ENCODE data around the gene BYSL.

BYSL gene

DNA sequence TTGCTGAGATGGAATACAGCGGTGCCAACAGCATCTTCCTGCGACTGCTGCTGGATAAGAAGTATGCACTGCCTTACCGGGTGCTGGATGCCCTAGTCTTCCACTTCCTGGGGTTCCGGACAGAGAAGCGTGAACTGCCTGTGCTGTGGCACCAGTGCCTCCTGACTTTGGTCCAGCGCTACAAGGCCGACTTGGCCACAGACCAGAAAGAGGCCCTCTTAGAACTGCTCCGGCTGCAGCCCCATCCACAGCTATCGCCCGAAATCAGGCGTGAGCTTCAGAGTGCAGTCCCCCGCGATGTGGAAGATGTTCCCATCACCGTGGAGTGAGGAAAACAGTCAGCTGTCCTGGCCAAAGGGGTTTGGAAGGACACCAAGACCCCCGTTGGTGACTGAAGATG is 11.1 kb downstream of the BYSL start:
- no peak overlapping the region for H3K4me3 ChIP-seq (ENCODE audit: low read depth, low read length)
- TF ChIP-seq, protein P1, sequence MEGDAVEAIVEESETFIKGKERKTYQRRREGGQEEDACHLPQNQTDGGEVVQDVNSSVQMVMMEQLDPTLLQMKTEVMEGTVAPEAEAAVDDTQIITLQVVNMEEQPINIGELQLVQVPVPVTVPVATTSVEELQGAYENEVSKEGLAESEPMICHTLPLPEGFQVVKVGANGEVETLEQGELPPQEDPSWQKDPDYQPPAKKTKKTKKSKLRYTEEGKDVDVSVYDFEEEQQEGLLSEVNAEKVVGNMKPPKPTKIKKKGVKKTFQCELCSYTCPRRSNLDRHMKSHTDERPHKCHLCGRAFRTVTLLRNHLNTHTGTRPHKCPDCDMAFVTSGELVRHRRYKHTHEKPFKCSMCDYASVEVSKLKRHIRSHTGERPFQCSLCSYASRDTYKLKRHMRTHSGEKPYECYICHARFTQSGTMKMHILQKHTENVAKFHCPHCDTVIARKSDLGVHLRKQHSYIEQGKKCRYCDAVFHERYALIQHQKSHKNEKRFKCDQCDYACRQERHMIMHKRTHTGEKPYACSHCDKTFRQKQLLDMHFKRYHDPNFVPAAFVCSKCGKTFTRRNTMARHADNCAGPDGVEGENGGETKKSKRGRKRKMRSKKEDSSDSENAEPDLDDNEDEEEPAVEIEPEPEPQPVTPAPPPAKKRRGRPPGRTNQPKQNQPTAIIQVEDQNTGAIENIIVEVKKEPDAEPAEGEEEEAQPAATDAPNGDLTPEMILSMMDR (IDR thresholded peaks at IDR 0.05; ENCODE audit: low read depth, low read length), result no peak

DNA sequence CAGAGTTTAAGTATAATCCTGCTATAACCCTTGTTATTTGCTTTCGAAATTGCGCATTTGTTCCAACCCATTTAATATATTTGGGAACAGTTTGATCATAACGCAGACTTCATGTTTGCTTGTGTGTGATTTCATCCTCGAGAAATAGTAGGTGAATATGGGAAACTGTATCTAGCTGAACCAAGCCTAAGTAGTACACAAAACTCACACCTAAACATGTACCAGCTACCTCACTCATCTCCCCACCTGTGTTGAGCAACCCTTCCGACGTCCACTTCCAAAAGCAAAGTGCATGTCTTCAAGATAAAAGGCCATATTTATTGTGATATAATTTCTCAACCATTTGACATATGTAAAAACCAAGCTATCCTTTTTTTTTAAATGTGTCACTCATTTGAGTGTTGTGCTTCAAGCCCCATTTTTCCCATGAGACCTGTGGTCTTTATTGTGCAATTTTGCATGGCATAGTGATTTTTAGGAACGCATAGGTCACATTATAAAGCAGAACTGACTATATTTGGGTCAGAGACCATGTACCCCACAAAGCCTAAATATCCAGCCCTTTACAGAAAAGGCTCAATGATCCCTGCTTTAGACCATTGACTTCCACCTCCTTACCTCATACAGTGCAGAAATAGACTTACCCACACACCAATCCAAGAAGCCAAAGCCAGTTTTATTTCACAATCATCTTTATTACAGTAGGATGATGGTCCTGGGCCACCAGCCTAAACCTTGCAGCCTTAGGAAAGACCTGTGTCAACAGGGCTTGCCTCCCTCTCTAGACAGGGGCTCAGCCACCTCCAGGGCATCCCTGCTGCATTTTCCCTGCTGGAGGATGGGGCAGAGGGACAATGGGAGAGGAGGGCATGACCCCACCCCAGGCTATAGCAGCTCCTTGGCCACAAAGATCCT is 13.2 kb downstream of the BYSL start:
- H3K4me3 ChIP-seq (ENCODE audit: low read depth, low read length), result no peak overlapping the region

GRCh38 chr6:41935193-41935574 is 13.9 kb downstream of the BYSL start:
- H3K4me3 ChIP-seq (ENCODE audit: low read depth, low read length), result no peak overlapping the region
- TF ChIP-seq, protein P1 (IDR thresholded peaks at IDR 0.05; ENCODE audit: low read depth, low read length), result no peak

More for the DNA sequence above, 13.2 kb downstream of the BYSL start:
- TF ChIP-seq, protein P1 (IDR thresholded peaks at IDR 0.05; ENCODE audit: low read depth, low read length), result no peak

DNA sequence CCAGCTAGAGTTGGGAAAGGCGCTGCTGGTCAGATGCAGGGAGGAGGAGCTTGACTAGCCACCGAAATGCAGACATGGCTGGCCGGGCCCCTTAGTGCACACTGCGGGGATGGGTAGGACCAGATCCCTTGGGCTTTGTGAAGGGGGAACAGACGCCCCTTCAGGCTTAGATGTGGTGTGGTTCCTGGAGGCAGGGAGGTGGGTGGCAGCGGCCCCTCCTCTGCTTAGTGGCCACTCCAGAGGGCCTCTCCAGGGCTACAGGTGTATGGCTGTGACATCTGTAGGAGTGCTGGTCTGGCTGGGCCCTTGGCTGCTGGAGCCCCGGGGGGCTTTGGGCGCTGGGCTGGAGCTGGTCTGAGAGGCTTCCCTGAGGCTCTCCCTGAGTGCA is 14.4 kb downstream of the BYSL start:
- TF ChIP-seq, protein P1 (IDR thresholded peaks at IDR 0.05; ENCODE audit: low read depth, low read length), result no peak
- H3K4me3 ChIP-seq (ENCODE audit: low read depth, low read length), result no peak overlapping the region

- TF ChIP-seq, protein P1 (IDR thresholded peaks at IDR 0.05; ENCODE audit: low read depth, low read length), result peak; percentile 88
- H3K4me3 ChIP-seq (ENCODE audit: low read depth, low read length), result no peak overlapping the region
Observed at GRCh38 chr6:41936073-41936837, 15.0 kb downstream of the BYSL start.

DNA sequence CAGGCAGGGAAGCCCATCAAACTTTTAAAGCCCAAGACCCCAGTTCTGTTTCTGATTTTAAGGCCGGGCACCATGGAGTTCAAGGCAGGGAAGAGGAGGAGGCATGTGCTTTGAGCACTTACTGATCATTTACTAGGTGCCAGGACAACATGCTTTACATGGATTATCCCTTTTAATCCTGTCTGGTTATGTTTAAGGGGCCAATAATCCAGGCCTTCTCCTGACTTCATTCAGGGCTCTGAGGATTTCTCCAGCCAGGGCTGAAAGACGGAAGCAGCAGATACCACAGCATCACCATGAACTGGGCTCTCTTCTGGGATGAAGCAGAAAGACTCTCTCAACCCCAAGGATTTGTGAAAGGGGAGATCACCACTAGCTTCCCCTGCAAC is 16.2 kb downstream of the BYSL start:
- no peak overlapping the region for H3K4me3 ChIP-seq (ENCODE audit: low read depth, low read length)
- TF ChIP-seq, protein P1 (IDR thresholded peaks at IDR 0.05; ENCODE audit: low read depth, low read length), result no peak
